HFFc6 (cell line): ENCODE data around the gene TIGD2. TPM values are rescaled to one million over a fixed set of nuclear protein-coding genes. Genes with fewer than 3 reads are reported as not detected.
A peak's percentile ranks its signal among the peaks of the same experiment; 100 is the strongest.

Experiments
- DNase-seq: peaks from one replicate; pipeline ENCODE4 v3.0.0-alpha.2; 2018
- H3K27ac Mint-ChIP-seq: 2 replicates; pipeline ENCODE4 v1.8.0; 2020; ENCODE audit warnings: mild to moderate bottlenecking, mixed read lengths
- H3K27me3 Mint-ChIP-seq: 2 replicates; pipeline ENCODE4 v1.8.0; 2021; ENCODE audit warnings: mild to moderate bottlenecking, moderate library complexity, mixed read lengths; ENCODE audit not compliant: insufficient read depth
- H3K36me3 Mint-ChIP-seq: 2 replicates; pipeline ENCODE4 v1.8.0; 2021; ENCODE audit warnings: low read depth, mixed read lengths
- H3K4me1 Mint-ChIP-seq: 2 replicates; pipeline ENCODE4 v1.8.0; 2020; ENCODE audit warnings: low read depth, mixed read lengths
- H3K4me3 Mint-ChIP-seq: 2 replicates; pipeline ENCODE4 v1.8.0; 2020; ENCODE audit warnings: mild to moderate bottlenecking, moderate library complexity, mixed read lengths
- H3K9me3 Mint-ChIP-seq: 2 replicates; pipeline ENCODE4 v1.8.0; 2020; ENCODE audit warnings: mild to moderate bottlenecking, mixed read lengths
- CTCF ChIP-seq: fragments of 200-600 bp; sonication (generic); IDR thresholded peaks from 2 replicates; pipeline ENCODE4 v1.5.0; 2021; ENCODE audit warnings: antibody characterized with exemption, mild to moderate bottlenecking
- total RNA-seq, 6 experiments: library from RNA; stranded (reverse); fragmentation: NEBNext Ultra II Directional; extraction: Animal tissue kit (Norgen Biotek cat#: 25700); gene quantifications; 2 replicates in 1 of 6; 3 replicates in 5 of 6; pipeline ENCODE4 v1.2.3, GENCODE V29; 2021

TIGD2 gene
- total RNA-seq, 6 experiments from 2014 or later: 8.7 to 12.1 (median 10.5) TPM

GRCh38 chr4:89110541-89110985 is 770 bp upstream of the TIGD2 start:
- Mint-ChIP-seq H3K4me1 (peaks cover 27% of the 10 kb centered on the region), H3K27me3 (peaks cover 21% of the 10 kb centered on the region), H3K4me3 (peak overlapping the region; percentile 85), H3K27ac (no peak overlapping the region), H3K9me3 (no peaks in the 10 kb centered on the region), H3K36me3 (peaks cover 22% of the 10 kb centered on the region)
- TF ChIP-seq CTCF: no peak
- no peak for DNase-seq

GRCh38 chr4:89111833-89112563 is 665 bp downstream of the TIGD2 start:
- TF ChIP-seq CTCF: no peak

GRCh38 chr4:89113415-89113814 is 2.1 kb downstream of the TIGD2 start:
- peaks cover 19% of the 10 kb centered on the region for H3K36me3 Mint-ChIP-seq
- peaks cover 13% of the 10 kb centered on the region for H3K27me3 Mint-ChIP-seq
- TF ChIP-seq CTCF: no peak
- H3K27ac Mint-ChIP-seq: no peak overlapping the region
- DNase-seq: no peak
- H3K4me3 Mint-ChIP-seq: no peak overlapping the region
- H3K4me1 Mint-ChIP-seq: peaks cover 27% of the 10 kb centered on the region
- no peaks in the 10 kb centered on the region for H3K9me3 Mint-ChIP-seq

More at GRCh38 chr4:89111833-89112563, 665 bp downstream of the TIGD2 start:
- peaks cover 27% of the 10 kb centered on the region for H3K4me1 Mint-ChIP-seq
- DNase-seq: peak; percentile 88
- peaks cover 22% of the 10 kb centered on the region for H3K36me3 Mint-ChIP-seq
- H3K4me3 Mint-ChIP-seq: peak overlapping the region; percentile 90
- H3K9me3 Mint-ChIP-seq: no peaks in the 10 kb centered on the region
- H3K27ac Mint-ChIP-seq: peak overlapping the region; percentile 87
- peaks cover 17% of the 10 kb centered on the region for H3K27me3 Mint-ChIP-seq

- H3K4me1 Mint-ChIP-seq: peaks cover 30% of the 10 kb centered on the region
- no peaks in the 10 kb centered on the region for H3K9me3 Mint-ChIP-seq
- no peak overlapping the region for H3K27ac Mint-ChIP-seq
Observed at GRCh38 chr4:89114100-89114499, 2.8 kb downstream of the TIGD2 start.

GRCh38 chr4:89117115-89117514 is 5.8 kb downstream of the TIGD2 start:
- H3K27me3 Mint-ChIP-seq: no peaks in the 10 kb centered on the region
- H3K9me3 Mint-ChIP-seq: no peaks in the 10 kb centered on the region
- no peak overlapping the region for H3K27ac Mint-ChIP-seq
- no peak for TF ChIP-seq CTCF
- peaks cover 37% of the 10 kb centered on the region for H3K4me1 Mint-ChIP-seq
- no peak overlapping the region for H3K4me3 Mint-ChIP-seq
- no peak for DNase-seq
- peaks cover 19% of the 10 kb centered on the region for H3K36me3 Mint-ChIP-seq

More at GRCh38 chr4:89114100-89114499, 2.8 kb downstream of the TIGD2 start:
- Mint-ChIP-seq H3K36me3 (peaks cover 19% of the 10 kb centered on the region), H3K27me3 (peaks cover 9% of the 10 kb centered on the region), H3K4me3 (no peak overlapping the region)
- no peak for DNase-seq
- no peak for TF ChIP-seq CTCF
